HL-60 (cell line): Measurements from ENCODE around the gene CXCR4.

Experiments used
- CTCF ChIP-seq: IDR thresholded peaks from one replicate; pipeline ENCODE4 v1.5.1; 2011; ENCODE audit warnings: low read length, control low read depth, inconsistent platforms; ENCODE audit not compliant: insufficient read depth
- GABPA ChIP-seq: IDR thresholded peaks from 2 replicates; pipeline ENCODE4 v1.6.1; 2012; ENCODE audit warnings: low read depth
- POLR2AphosphoS5 ChIP-seq: IDR thresholded peaks from 2 replicates; pipeline ENCODE4 v1.6.1; 2012; ENCODE audit warnings: low read depth
- REST ChIP-seq: IDR thresholded peaks from 2 replicates; pipeline ENCODE4 v1.6.1; 2012; ENCODE audit warnings: low read depth; ENCODE audit not compliant: insufficient replicate concordance
- SPI1 ChIP-seq: IDR thresholded peaks from 2 replicates; pipeline ENCODE4 v1.6.1; 2012; ENCODE audit warnings: low read depth, mild to moderate bottlenecking, borderline replicate concordance

GRCh38 chr2:136065907-136066306 is 52.0 kb downstream of the CXCR4 start:
- TF ChIP-seq CTCF, result no peak
- TF ChIP-seq POLR2AphosphoS5, result no peak
- TF ChIP-seq REST, result no peak
- no peak for TF ChIP-seq GABPA
- no peak for TF ChIP-seq SPI1
